ENCODE data around the gene SURF2. TPM values are rescaled to one million over a fixed set of nuclear protein-coding genes. Genes with fewer than 3 reads are reported as not detected.

The SURF2 gene
- total RNA-seq, 1 donor from 2014 or later = 12.0 TPM

GRCh38 chr9:133397370-133397769, 41.0 kb downstream of the SURF2 start:
- H3K27me3 ChIP-seq = peaks cover 16% of the 10 kb centered on the region
- H3K27ac ChIP-seq = no peak overlapping the region
- DNase-seq (no peak), ATAC-seq (no peak)
- TF ChIP-seq CTCF (IDR thresholded peaks at IDR 0.05) = no peak
- no peaks in the 10 kb centered on the region for H3K36me3 ChIP-seq
- no peaks in the 10 kb centered on the region for H3K4me1 ChIP-seq
- intact Hi-C loops (cut with DNase I) = no loop called here
- no peak overlapping the region for H3K4me3 ChIP-seq
- no peaks in the 10 kb centered on the region for H3K9me3 ChIP-seq

- H3K4me1 ChIP-seq = no peaks in the 10 kb centered on the region
- H3K36me3 ChIP-seq = no peaks in the 10 kb centered on the region
- no peak for DNase-seq
- no peak overlapping the region for H3K27ac ChIP-seq
- no peak for TF ChIP-seq CTCF (IDR thresholded peaks at IDR 0.05)
- H3K27me3 ChIP-seq = peaks cover 16% of the 10 kb centered on the region
- no peaks in the 10 kb centered on the region for H3K9me3 ChIP-seq
- no peak overlapping the region for H3K4me3 ChIP-seq
- intact Hi-C loops (cut with DNase I) = no loop called here
- no peak for ATAC-seq
Measured at GRCh38 chr9:133397895-133398294, 41.5 kb downstream of the SURF2 start.

GRCh38 chr9:133400292-133400691, 43.9 kb downstream of the SURF2 start:
- no peak for TF ChIP-seq CTCF (IDR thresholded peaks at IDR 0.05)
- no peak for DNase-seq
- H3K9me3 ChIP-seq = no peaks in the 10 kb centered on the region
- no peak for ATAC-seq
- H3K4me3 ChIP-seq = no peak overlapping the region
- intact Hi-C loops (cut with DNase I) = no loop called here
- H3K27me3 ChIP-seq = peaks cover 4% of the 10 kb centered on the region
- H3K36me3 ChIP-seq = peaks cover 15% of the 10 kb centered on the region
- no peaks in the 10 kb centered on the region for H3K4me1 ChIP-seq
- no peak overlapping the region for H3K27ac ChIP-seq

GRCh38 chr9:133401588-133401987, 45.2 kb downstream of the SURF2 start:
- no peak overlapping the region for H3K27ac ChIP-seq
- intact Hi-C loops (cut with DNase I) = no loop called here
- peaks cover 23% of the 10 kb centered on the region for H3K36me3 ChIP-seq
- ATAC-seq = no peak
- H3K27me3 ChIP-seq = no peaks in the 10 kb centered on the region
- TF ChIP-seq CTCF (IDR thresholded peaks at IDR 0.05) = no peak
- no peaks in the 10 kb centered on the region for H3K9me3 ChIP-seq
- H3K4me3 ChIP-seq = no peak overlapping the region
- H3K4me1 ChIP-seq = no peaks in the 10 kb centered on the region
- DNase-seq = no peak

- no peak for TF ChIP-seq CTCF (IDR thresholded peaks at IDR 0.05)
- no peaks in the 10 kb centered on the region for H3K9me3 ChIP-seq
- no peaks in the 10 kb centered on the region for H3K4me1 ChIP-seq
- intact Hi-C loops (cut with DNase I) = no loop called here
- peaks cover 34% of the 10 kb centered on the region for H3K36me3 ChIP-seq
- ATAC-seq (no peak), DNase-seq (no peak)
- H3K4me3 ChIP-seq = no peak overlapping the region
- no peak overlapping the region for H3K27ac ChIP-seq
- no peaks in the 10 kb centered on the region for H3K27me3 ChIP-seq
Measured at GRCh38 chr9:133402689-133403088, 46.3 kb downstream of the SURF2 start.

- peak; percentile 60 for TF ChIP-seq CTCF (IDR thresholded peaks at IDR 0.05)
- intact Hi-C loops (cut with DNase I) = no loop called here
- H3K4me1 ChIP-seq = no peaks in the 10 kb centered on the region
- no peaks in the 10 kb centered on the region for H3K27me3 ChIP-seq
- no peak overlapping the region for H3K27ac ChIP-seq
- ATAC-seq (peak; percentile 80), DNase-seq (peak; percentile 82)
- peaks cover 43% of the 10 kb centered on the region for H3K36me3 ChIP-seq
- H3K4me3 ChIP-seq = no peak overlapping the region
- no peaks in the 10 kb centered on the region for H3K9me3 ChIP-seq
Measured at GRCh38 chr9:133403766-133404453, 47.6 kb downstream of the SURF2 start.

Data from upper lobe of right lung (tissue), 1 donor.